Mammary epithelial cell (primary cell): ENCODE data around the gene ALG1L2.
"Not testable (repeated sequence)": the region's sequence is repeated elsewhere in the genome, so short reads cannot be mapped to it uniquely, and the experiment has no call there.

Experiments
- EZH2 ChIP-seq: IDR thresholded peaks from 2 replicates; pipeline ENCODE4 v1.6.1; 2012; ENCODE audit warnings: low read length, inconsistent platforms, borderline replicate concordance
- TF ChIP-seq, protein P1 (sequence below), 2 donors: IDR thresholded peaks in 1 of 2; conservative IDR thresholded peaks in 1 of 2; 2 replicates each; pipeline ENCODE4 v1.5.1; 2011 to 2012; ENCODE audit warnings: inconsistent platforms in 2 of 2, low read length in 2 of 2, mild to moderate bottlenecking in 2 of 2, control low read depth in 1 of 2, low read depth in 1 of 2; ENCODE audit not compliant: insufficient read depth in 1 of 2; ENCODE audit errors: extremely low read depth in 1 of 2

DNA sequence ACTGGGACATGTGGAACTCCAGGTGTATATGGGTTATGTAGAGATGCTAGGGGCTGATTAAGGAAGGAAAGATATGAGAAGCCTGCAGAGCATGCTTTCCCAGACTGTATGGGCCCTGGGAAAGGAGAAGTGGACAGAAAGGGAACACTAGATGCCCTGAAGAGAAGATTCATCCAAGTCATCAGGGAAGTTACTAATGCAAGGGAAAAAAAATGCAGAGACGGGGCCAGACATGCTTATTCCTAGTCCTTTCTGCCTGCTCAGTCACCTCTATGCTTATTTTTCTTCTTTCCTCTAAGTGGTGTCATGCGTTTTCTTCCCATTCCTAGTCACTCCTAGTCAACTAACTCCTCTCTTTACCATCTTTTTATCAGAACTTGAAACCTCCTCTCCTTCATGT, 43.8 kb downstream of the ALG1L2 start:
- TF ChIP-seq, protein P1, sequence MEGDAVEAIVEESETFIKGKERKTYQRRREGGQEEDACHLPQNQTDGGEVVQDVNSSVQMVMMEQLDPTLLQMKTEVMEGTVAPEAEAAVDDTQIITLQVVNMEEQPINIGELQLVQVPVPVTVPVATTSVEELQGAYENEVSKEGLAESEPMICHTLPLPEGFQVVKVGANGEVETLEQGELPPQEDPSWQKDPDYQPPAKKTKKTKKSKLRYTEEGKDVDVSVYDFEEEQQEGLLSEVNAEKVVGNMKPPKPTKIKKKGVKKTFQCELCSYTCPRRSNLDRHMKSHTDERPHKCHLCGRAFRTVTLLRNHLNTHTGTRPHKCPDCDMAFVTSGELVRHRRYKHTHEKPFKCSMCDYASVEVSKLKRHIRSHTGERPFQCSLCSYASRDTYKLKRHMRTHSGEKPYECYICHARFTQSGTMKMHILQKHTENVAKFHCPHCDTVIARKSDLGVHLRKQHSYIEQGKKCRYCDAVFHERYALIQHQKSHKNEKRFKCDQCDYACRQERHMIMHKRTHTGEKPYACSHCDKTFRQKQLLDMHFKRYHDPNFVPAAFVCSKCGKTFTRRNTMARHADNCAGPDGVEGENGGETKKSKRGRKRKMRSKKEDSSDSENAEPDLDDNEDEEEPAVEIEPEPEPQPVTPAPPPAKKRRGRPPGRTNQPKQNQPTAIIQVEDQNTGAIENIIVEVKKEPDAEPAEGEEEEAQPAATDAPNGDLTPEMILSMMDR (conservative IDR thresholded peaks at IDR 0.05 in 1 of 2, IDR thresholded peaks at IDR 0.05 in 1 of 2; ENCODE audit: extremely low read depth in 1 of 2, insufficient read depth in 1 of 2, low read depth in 1 of 2, low read length in 2 of 2): not testable (repeated sequence)
- not testable (repeated sequence) for TF ChIP-seq EZH2
